Hepatocyte (in vitro differentiated cells): ENCODE data around the gene TNNC1. TPM values are rescaled to one million over a fixed set of nuclear protein-coding genes. Genes with fewer than 3 reads are reported as not detected.

Source experiments
- DNase-seq: peaks from one replicate; pipeline ENCODE4 v3.0.0-alpha.2; 2016; ENCODE audit warnings: low spot score
- H2AFZ ChIP-seq: fragments of 200-600 bp; sonication (generic); 2 replicates; pipeline ENCODE4 v1.6.0; 2016; ENCODE audit warnings: antibody characterized with exemption, mild to moderate bottlenecking
- H3K27ac ChIP-seq: fragments of 200-600 bp; sonication (generic); 2 replicates; pipeline ENCODE4 v1.5.1; 2016; ENCODE audit warnings: mild to moderate bottlenecking
- H3K27me3 ChIP-seq: fragments of 200-600 bp; sonication (generic); 2 replicates; pipeline ENCODE4 v1.6.1; 2016
- H3K36me3 ChIP-seq: fragments of 200-600 bp; sonication (generic); replicated peaks from 2 replicates; pipeline ENCODE4 v1.5.1; 2016; ENCODE audit warnings: low read depth; ENCODE audit not compliant: insufficient read depth
- H3K4me1 ChIP-seq: fragments of 200-600 bp; sonication (generic); 2 replicates; pipeline ENCODE4 v1.5.1; 2016; ENCODE audit warnings: mild to moderate bottlenecking, moderate library complexity; ENCODE audit not compliant: insufficient read depth
- H3K4me2 ChIP-seq: fragments of 200-600 bp; sonication (generic); 2 replicates; pipeline ENCODE4 v1.6.0; 2016
- H3K4me3 ChIP-seq: fragments of 200-600 bp; sonication (generic); 2 replicates; pipeline ENCODE4 v1.5.1; 2016; ENCODE audit warnings: mild to moderate bottlenecking
- H3K79me2 ChIP-seq: fragments of 200-600 bp; sonication (generic); 2 replicates; pipeline ENCODE4 v1.6.0; 2017; ENCODE audit warnings: mild to moderate bottlenecking
- H3K9me2 ChIP-seq: fragments of 200-600 bp; sonication (generic); replicated peaks from 2 replicates; pipeline ENCODE4 v1.6.0; 2017; ENCODE audit warnings: mild to moderate bottlenecking; ENCODE audit not compliant: insufficient read depth
- H3K9me3 ChIP-seq: fragments of 200-600 bp; sonication (generic); 2 replicates; pipeline ENCODE4 v1.5.1; 2016; ENCODE audit warnings: low read depth, mild to moderate bottlenecking
- H4K20me1 ChIP-seq: fragments of 200-600 bp; sonication (generic); 2 replicates; pipeline ENCODE4 v1.6.0; 2016; ENCODE audit warnings: mild to moderate bottlenecking; ENCODE audit not compliant: insufficient read depth, poor library complexity, severe bottlenecking
- CTCF ChIP-seq: fragments of 200-600 bp; sonication (generic); IDR thresholded peaks from 2 replicates; pipeline ENCODE4 v1.5.1; 2016; ENCODE audit warnings: antibody characterized with exemption, mild to moderate bottlenecking; ENCODE audit not compliant: poor library complexity
- EZH2 ChIP-seq: fragments of 200-600 bp; sonication (generic); IDR thresholded peaks from 2 replicates; pipeline ENCODE4 v1.6.1; 2016; ENCODE audit warnings: antibody characterized with exemption, mild to moderate bottlenecking, borderline replicate concordance
- EZH2phosphoT487 ChIP-seq: fragments of 200-600 bp; sonication (generic); IDR thresholded peaks from one replicate; pipeline ENCODE4 v1.6.1; 2018; ENCODE audit warnings: antibody characterized with exemption, mild to moderate bottlenecking, low read depth, moderate library complexity; ENCODE audit not compliant: unreplicated experiment, severe bottlenecking
- WGBS: methylation state at CpG from one replicate; pipeline ENCODE4 v1.1.6; 2016; ENCODE audit warnings: low lambda C conversion rate; ENCODE audit errors: missing lambda C conversion rate; 5-methylcytosine and 5-hydroxymethylcytosine counted together
- polyA plus RNA-seq: library from polyadenylated mRNA; unstranded; fragments of >200 nt; fragmentation: Nextera tagmentation; extraction: Ambion mirVana; gene quantifications from 2 replicates; pipeline ENCODE4 v1.2.1, GENCODE V29; 2016
- total RNA-seq: library from RNA; depleted of rRNA; stranded (reverse); fragments of >200 nt; gene quantifications from 2 replicates; pipeline ENCODE4 v1.2.3, GENCODE V29; 2014

Gene TNNC1
- total and polyA plus RNA-seq, 2 experiments from 2014 or later: 9.7 to 15.0 TPM

GRCh38 chr3:52477796-52478095 is 23.9 kb upstream of the TNNC1 start:
- H3K4me3 ChIP-seq: no peak overlapping the region
- no peaks in the 10 kb centered on the region for H3K9me2 ChIP-seq
- TF ChIP-seq CTCF (no peak), EZH2 (no peak), EZH2phosphoT487 (no peak)
- 98% methylated on average over 6 of the region's 6 CpGs for WGBS
- H3K79me2 ChIP-seq: no peaks in the 10 kb centered on the region
- H2AFZ ChIP-seq: no peak overlapping the region
- no peak for DNase-seq
- H3K4me1 ChIP-seq: no peaks in the 10 kb centered on the region
- H3K9me3 ChIP-seq: no peaks in the 10 kb centered on the region
- no peaks in the 10 kb centered on the region for H4K20me1 ChIP-seq
- H3K27me3 ChIP-seq: no peaks in the 10 kb centered on the region
- H3K36me3 ChIP-seq: no peaks in the 10 kb centered on the region
- no peak overlapping the region for H3K4me2 ChIP-seq
- H3K27ac ChIP-seq: no peak overlapping the region

GRCh38 chr3:52477076-52477795 is 23.4 kb upstream of the TNNC1 start:
- Histone ChIP-seq H3K27me3 (no peaks in the 10 kb centered on the region), H3K9me3 (no peaks in the 10 kb centered on the region), H3K4me3 (no peak overlapping the region), H3K9me2 (no peaks in the 10 kb centered on the region), H3K4me1 (no peaks in the 10 kb centered on the region), H4K20me1 (no peaks in the 10 kb centered on the region), H3K27ac (no peak overlapping the region), H3K4me2 (no peak overlapping the region), H3K36me3 (no peaks in the 10 kb centered on the region), H2AFZ (no peak overlapping the region), H3K79me2 (peaks cover 4% of the 10 kb centered on the region)
- no peak for DNase-seq
- TF ChIP-seq CTCF (no peak), EZH2 (no peak), EZH2phosphoT487 (no peak)
- WGBS: 96% methylated on average over 16 of the region's 16 CpGs

GRCh38 chr3:52473026-52473425 is 19.2 kb upstream of the TNNC1 start:
- H3K27ac ChIP-seq: no peak overlapping the region
- no peaks in the 10 kb centered on the region for H3K27me3 ChIP-seq
- peaks cover 14% of the 10 kb centered on the region for H3K4me1 ChIP-seq
- H2AFZ ChIP-seq: no peak overlapping the region
- H3K36me3 ChIP-seq: no peaks in the 10 kb centered on the region
- peaks cover 12% of the 10 kb centered on the region for H4K20me1 ChIP-seq
- no peaks in the 10 kb centered on the region for H3K9me2 ChIP-seq
- DNase-seq: no peak
- no peak overlapping the region for H3K4me3 ChIP-seq
- 91% methylated on average over 5 of the region's 5 CpGs for WGBS
- no peaks in the 10 kb centered on the region for H3K9me3 ChIP-seq
- TF ChIP-seq EZH2phosphoT487 (no peak), CTCF (no peak), EZH2 (no peak)
- no peak overlapping the region for H3K4me2 ChIP-seq
- peaks cover 21% of the 10 kb centered on the region for H3K79me2 ChIP-seq
